GM12892 (cell line): ENCODE results near the gene KNDC1. TPM values are rescaled to one million over a fixed set of nuclear protein-coding genes. Genes with fewer than 3 reads are reported as not detected.
"Not testable (repeated sequence)": the region's sequence is repeated elsewhere in the genome, so short reads cannot be mapped to it uniquely, and the experiment has no call there.

ENCODE experiments used
- DNase-seq: peaks from one replicate; pipeline ENCODE4 v3.0.0; 2011; ENCODE audit not compliant: insufficient read length
- FAIRE-seq: peaks from 2 replicates; lab custom pipeline; 2011; peaks lifted over from hg19 to GRCh38; lab: Jason Lieb, UNC
- POLR2A ChIP-seq: IDR thresholded peaks from 2 replicates; pipeline ENCODE4 v1.6.1; 2011; ENCODE audit warnings: low read depth, low read length, control low read depth
- POLR2AphosphoS5 ChIP-seq: IDR thresholded peaks from 2 replicates; pipeline ENCODE4 v1.6.1; 2011; ENCODE audit warnings: low read depth, low read length, control low read depth
- TAF1 ChIP-seq: IDR thresholded peaks from 2 replicates; pipeline ENCODE4 v1.6.1; 2011; ENCODE audit warnings: low read depth, mild to moderate bottlenecking, control low read depth, low read length, borderline replicate concordance
- polyA plus RNA-seq: library from polyadenylated mRNA; unstranded; fragments of >200 nt; gene quantifications from one replicate; pipeline ENCODE4 v1.2.1, GENCODE V29; 2012; ENCODE audit warnings: missing spikeins, inconsistent platforms; ENCODE audit not compliant: missing spikeins

KNDC1 gene
- polyA plus RNA-seq = 0.04 TPM

GRCh38 chr10:133159950-133160825, at the start of gene KNDC1:
Gene KNDC1, plus strand, starts transcription at chr10:133160219. Its CDS starts 249 bp downstream, at chr10:133160468.
- TF ChIP-seq POLR2AphosphoS5 (no peak), POLR2A (no peak), TAF1 (no peak)
- DNase-seq (no peak), FAIRE-seq (no peak)

GRCh38 chr10:133110609-133111275, 49.3 kb upstream of the KNDC1 start:
- FAIRE-seq = no peak
- no peak for DNase-seq
- TF ChIP-seq TAF1 (no peak), POLR2AphosphoS5 (no peak), POLR2A (no peak)

- DNase-seq, FAIRE-seq: not testable (repeated sequence)
Measured at GRCh38 chr10:133111640-133112039, 48.4 kb upstream of the KNDC1 start.

GRCh38 chr10:133113146-133113830, 46.7 kb upstream of the KNDC1 start:
- no peak for FAIRE-seq
- TF ChIP-seq TAF1 = no peak
- no peak for TF ChIP-seq POLR2A
- TF ChIP-seq POLR2AphosphoS5 = no peak
- DNase-seq = no peak

GRCh38 chr10:133113847-133114246, 46.2 kb upstream of the KNDC1 start:
- TF ChIP-seq POLR2AphosphoS5 = no peak
- no peak for TF ChIP-seq TAF1
- TF ChIP-seq POLR2A = no peak
- DNase-seq (no peak), FAIRE-seq (no peak)

- FAIRE-seq (no peak), DNase-seq (no peak)
- no peak for TF ChIP-seq TAF1
- TF ChIP-seq POLR2A = no peak
- no peak for TF ChIP-seq POLR2AphosphoS5
Measured at GRCh38 chr10:133114251-133114650, 45.8 kb upstream of the KNDC1 start.

GRCh38 chr10:133114726-133115452, 45.1 kb upstream of the KNDC1 start:
- DNase-seq (no peak), FAIRE-seq (no peak)
- TF ChIP-seq POLR2AphosphoS5 (no peak), TAF1 (no peak), POLR2A (no peak)

GRCh38 chr10:133115453-133115842, 44.6 kb upstream of the KNDC1 start:
- TF ChIP-seq POLR2A (no peak), TAF1 (no peak), POLR2AphosphoS5 (no peak)
- FAIRE-seq (no peak), DNase-seq (no peak)

- DNase-seq = no peak
- no peak for FAIRE-seq
- TF ChIP-seq POLR2AphosphoS5 (no peak), POLR2A (no peak), TAF1 (no peak)
Measured at GRCh38 chr10:133115976-133116375, 44.0 kb upstream of the KNDC1 start.

GRCh38 chr10:133116455-133116854, 43.6 kb upstream of the KNDC1 start:
- FAIRE-seq (no peak), DNase-seq (no peak)
- TF ChIP-seq TAF1 (no peak), POLR2AphosphoS5 (no peak), POLR2A (no peak)

GRCh38 chr10:133117036-133117687, 42.9 kb upstream of the KNDC1 start:
- FAIRE-seq = no peak
- no peak for TF ChIP-seq TAF1
- no peak for TF ChIP-seq POLR2A
- TF ChIP-seq POLR2AphosphoS5 = no peak
- DNase-seq = no peak

- TF ChIP-seq POLR2A (no peak), POLR2AphosphoS5 (no peak), TAF1 (no peak)
- FAIRE-seq (no peak), DNase-seq (no peak)
Measured at GRCh38 chr10:133117688-133118071, 42.3 kb upstream of the KNDC1 start.
